CD14-positive monocyte (primary cell): ENCODE measurements around the gene WDR91. TPM values are rescaled to one million over a fixed set of nuclear protein-coding genes. Genes with fewer than 3 reads are reported as not detected.

Source experiments
- DNase-seq, 3 donors: peaks; one replicate each; pipeline ENCODE4 v3.0.0-alpha.2; 2011 to 2022
- H2AFZ ChIP-seq: 2 replicates; pipeline ENCODE4 v1.6.0; 2012; ENCODE audit warnings: mild to moderate bottlenecking, low read depth, low read length, inconsistent platforms; ENCODE audit not compliant: insufficient read depth, poor library complexity, severe bottlenecking
- H3K27ac ChIP-seq, 2 donors: 1 replicate in 1 of 2; 2 replicates in 1 of 2; pipeline ENCODE4 v1.5.1; 2012 to 2013; ENCODE audit warnings: low read length in 2 of 2, control low read depth in 1 of 2, inconsistent platforms in 1 of 2, low read depth in 1 of 2, mild to moderate bottlenecking in 1 of 2
- H3K27me3 ChIP-seq, 2 donors: one replicate each; pipeline versions ENCODE4 v1.6.0 to v1.6.1; 2011 to 2013; ENCODE audit warnings: low read length in 2 of 2; ENCODE audit not compliant: control insufficient read depth in 2 of 2, insufficient read depth in 2 of 2
- H3K36me3 ChIP-seq, 2 donors: replicated peaks in 1 of 2; 1 replicate in 1 of 2; 2 replicates in 1 of 2; pipeline versions ENCODE4 v1.5.1 to v1.6.1; 2012 to 2013; ENCODE audit warnings: low read length in 2 of 2, control low read depth in 1 of 2, inconsistent platforms in 1 of 2, mild to moderate bottlenecking in 1 of 2; ENCODE audit not compliant: insufficient read depth in 2 of 2, control insufficient read depth in 1 of 2
- H3K4me1 ChIP-seq, 2 donors: 1 replicate in 1 of 2; 2 replicates in 1 of 2; pipeline versions ENCODE4 v1.5.1 to v1.6.1; 2012 to 2013; ENCODE audit warnings: low read length in 2 of 2, control low read depth in 1 of 2, inconsistent platforms in 1 of 2, mild to moderate bottlenecking in 1 of 2, moderate library complexity in 1 of 2; ENCODE audit not compliant: insufficient read depth in 2 of 2, control insufficient read depth in 1 of 2
- H3K4me2 ChIP-seq: replicated peaks from 2 replicates; pipeline ENCODE3; 2012; ENCODE audit warnings: low read length, moderate library complexity, mild to moderate bottlenecking; ENCODE audit not compliant: poor library complexity, severe bottlenecking; ENCODE audit errors: extremely low read depth
- H3K4me3 ChIP-seq, 3 experiments: fragments of 200-600 bp in 1 of 3; sonication (generic) in 1 of 3; replicated peaks in 1 of 3; 1 replicate in 2 of 3; 2 replicates in 1 of 3; pipeline ENCODE4 v1.5.1; 2011 to 2013; ENCODE audit warnings: low read length in 3 of 3, mild to moderate bottlenecking in 3 of 3, control low read depth in 2 of 3, low read depth in 2 of 3, inconsistent platforms in 1 of 3, moderate library complexity in 1 of 3
- H3K79me2 ChIP-seq: 2 replicates; pipeline ENCODE4 v1.6.0; 2012; ENCODE audit warnings: mild to moderate bottlenecking, control low read depth, inconsistent platforms, low read length, moderate library complexity; ENCODE audit not compliant: insufficient read depth
- H3K9ac ChIP-seq: 2 replicates; pipeline ENCODE4 v1.6.0; 2017; ENCODE audit warnings: low read length, mild to moderate bottlenecking; ENCODE audit not compliant: insufficient read depth, poor library complexity, severe bottlenecking
- H3K9me3 ChIP-seq, 2 donors: replicated peaks in 1 of 2; 1 replicate in 1 of 2; 2 replicates in 1 of 2; pipeline versions ENCODE4 v1.5.1 to v1.6.1; 2012 to 2013; ENCODE audit warnings: low read length in 2 of 2, control low read depth in 1 of 2; ENCODE audit not compliant: control insufficient read depth in 1 of 2, insufficient read depth in 1 of 2
- H4K20me1 ChIP-seq: 2 replicates; pipeline ENCODE4 v1.6.0; 2012; ENCODE audit warnings: mild to moderate bottlenecking, low read length, control low read depth, moderate library complexity; ENCODE audit not compliant: insufficient read depth
- H3K27ac Mint-ChIP-seq, 7 donors: one replicate each; pipeline ENCODE4 v1.8.0; 2020; ENCODE audit warnings: mild to moderate bottlenecking in 7 of 7, mixed read lengths in 7 of 7, moderate library complexity in 6 of 7, inconsistent platforms in 2 of 7
- H3K27me3 Mint-ChIP-seq, 3 donors: one replicate each; pipeline ENCODE4 v1.8.0; 2021 to 2022; ENCODE audit warnings: low read depth in 3 of 3, mild to moderate bottlenecking in 3 of 3, mixed read lengths in 3 of 3, moderate library complexity in 3 of 3, inconsistent platforms in 1 of 3
- H3K36me3 Mint-ChIP-seq, 2 donors: one replicate each; pipeline ENCODE4 v1.8.0; 2020; ENCODE audit warnings: mixed read lengths in 2 of 2, inconsistent platforms in 1 of 2, mild to moderate bottlenecking in 1 of 2
- H3K4me1 Mint-ChIP-seq: one replicate; pipeline ENCODE4 v1.8.0; 2020; ENCODE audit warnings: mild to moderate bottlenecking, mixed read lengths
- H3K4me3 Mint-ChIP-seq, 2 donors: one replicate each; pipeline ENCODE4 v1.8.0; 2020; ENCODE audit warnings: mild to moderate bottlenecking in 2 of 2, mixed read lengths in 2 of 2, moderate library complexity in 1 of 2
- H3K9me3 Mint-ChIP-seq, 7 donors: one replicate each; pipeline ENCODE4 v1.8.0; 2020 to 2022; ENCODE audit warnings: mixed read lengths in 7 of 7, mild to moderate bottlenecking in 6 of 7, moderate library complexity in 6 of 7, inconsistent platforms in 2 of 7
- CTCF ChIP-seq: fragments of 200-600 bp; IDR thresholded peaks from one replicate; pipeline ENCODE4 v1.8.0; 2022; ENCODE audit warnings: antibody characterized with exemption, mild to moderate bottlenecking
- WGBS: methylation state at CpG from one replicate; pipeline ENCODE4 v1.1.5; 2013; ENCODE audit warnings: missing lambda C conversion rate; ENCODE audit not compliant: insufficient coverage; 5-methylcytosine and 5-hydroxymethylcytosine counted together
- intact Hi-C, 2 donors: fragments of 100-400 bp; cut with micrococcal nuclease; formaldehyde crosslinking; loops; one replicate each; pipeline versions ENCODE4 v1.15.0 to v1.15.1; 2023
- polyA plus RNA-seq, 3 donors: library from polyadenylated mRNA; depleted of rRNA in 1 of 3; unstranded in 2 of 3; stranded (reverse) in 1 of 3; fragments of 300-500 nt in 2 of 3; fragments of >200 nt in 1 of 3; fragmentation: Illumina TruSeq in 2 of 3; gene quantifications; 1 replicate in 2 of 3; 2 replicates in 1 of 3; pipeline ENCODE4 v1.2.3, GENCODE V29; 2012 to 2021

Gene WDR91
- polyA plus RNA-seq, 3 donors, result 2.5 to 35.0 (median 3.9) TPM

- no peak overlapping the region for H2AFZ ChIP-seq
- Mint-ChIP-seq H3K27ac (no peak overlapping the region), H3K36me3 (no peaks in the 10 kb centered on the region), H3K4me3 (no peak overlapping the region), H3K9me3 (peaks cover 0 to 11% (median 4%) of the 10 kb centered on the region in 7 donors), H3K27me3 (peaks cover 2 to 7% (median 3%) of the 10 kb centered on the region in 3 donors), H3K4me1 (peaks cover 5% of the 10 kb centered on the region)
- no peak for TF ChIP-seq CTCF
- no peak overlapping the region for H3K4me2 ChIP-seq
- peaks cover 3% of the 10 kb centered on the region in 2 donors for H3K9me3 ChIP-seq
- DNase-seq, result no peak
- no peaks in the 10 kb centered on the region for H3K27me3 ChIP-seq
- no peaks in the 10 kb centered on the region for H3K4me1 ChIP-seq
- no peak overlapping the region for H3K4me3 ChIP-seq
- intact Hi-C loops, result no loop called here
- no peak overlapping the region for H3K9ac ChIP-seq
- no peak overlapping the region for H3K27ac ChIP-seq
- 100% methylated on average over 2 of the region's 7 CpGs for WGBS
- no peaks in the 10 kb centered on the region for H3K79me2 ChIP-seq
- H3K36me3 ChIP-seq, result no peaks in the 10 kb centered on the region
- H4K20me1 ChIP-seq, result no peaks in the 10 kb centered on the region
Observed at GRCh38 chr7:135239263-135239662, 27.9 kb upstream of the WDR91 start.

DNA sequence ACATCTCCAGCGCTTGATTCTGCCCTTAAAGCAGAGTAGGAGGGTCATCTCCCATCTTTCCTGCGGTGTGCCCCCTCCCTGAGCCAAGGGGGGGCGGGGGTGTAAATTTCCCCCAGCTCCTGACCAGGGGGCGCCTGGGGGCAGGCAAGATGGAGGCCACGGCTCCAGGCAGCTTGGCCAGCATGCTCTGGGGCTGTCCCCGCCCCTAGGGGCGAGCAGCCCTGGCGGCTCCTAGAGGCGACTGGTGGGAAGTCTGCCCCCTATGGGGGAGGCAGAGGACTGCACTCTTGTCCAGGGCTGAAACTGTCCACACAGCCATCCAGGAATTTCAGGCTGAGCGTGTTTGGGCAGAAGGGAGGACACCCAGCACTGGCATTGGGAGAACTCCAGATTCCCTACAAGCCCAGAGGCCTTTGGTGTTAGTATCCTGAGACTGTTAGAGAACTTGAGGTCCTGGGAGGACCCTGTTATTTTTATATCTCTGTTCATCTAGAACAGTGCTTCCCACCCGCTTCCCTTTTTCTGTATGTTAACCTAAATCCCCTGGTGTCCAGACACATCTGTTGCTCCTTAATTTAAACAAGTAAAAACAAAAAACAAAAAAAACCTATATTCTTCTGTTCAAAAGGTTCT lies 26.9 kb upstream of the WDR91 start:
- Histone ChIP-seq H3K27me3 (no peaks in the 10 kb centered on the region), H3K4me2 (no peak overlapping the region), H3K27ac (no peak overlapping the region), H3K79me2 (no peaks in the 10 kb centered on the region), H3K4me1 (no peaks in the 10 kb centered on the region), H3K36me3 (no peaks in the 10 kb centered on the region), H4K20me1 (no peaks in the 10 kb centered on the region), H3K9me3 (peaks cover 3% of the 10 kb centered on the region in 2 donors), H3K9ac (no peak overlapping the region), H2AFZ (no peak overlapping the region), H3K4me3 (no peak overlapping the region)
- peaks cover 2 to 7% (median 2%) of the 10 kb centered on the region in 3 donors for H3K27me3 Mint-ChIP-seq
- H3K9me3 Mint-ChIP-seq, result peaks cover 0 to 11% (median 4%) of the 10 kb centered on the region in 7 donors
- TF ChIP-seq CTCF, result peak; percentile 54
- no peaks in the 10 kb centered on the region for H3K36me3 Mint-ChIP-seq
- DNase-seq, result no peak
- H3K27ac Mint-ChIP-seq, result no peak overlapping the region
- no peak overlapping the region for H3K4me3 Mint-ChIP-seq
- peaks cover 5% of the 10 kb centered on the region for H3K4me1 Mint-ChIP-seq
- intact Hi-C loops, result no loop called here
- 91% methylated on average over 7 of the region's 11 CpGs for WGBS
